ENCODE results near the gene JARID2.
"Not testable (repeated sequence)": the region's sequence is repeated elsewhere in the genome, so short reads cannot be mapped to it uniquely, and the experiment has no call there.

Gene JARID2

GRCh38 chr6:15308435-15309213, 62.8 kb downstream of the JARID2 start:
- no peak for DNase-seq (ENCODE audit: low spot score)
- no peak for FAIRE-seq

DNA sequence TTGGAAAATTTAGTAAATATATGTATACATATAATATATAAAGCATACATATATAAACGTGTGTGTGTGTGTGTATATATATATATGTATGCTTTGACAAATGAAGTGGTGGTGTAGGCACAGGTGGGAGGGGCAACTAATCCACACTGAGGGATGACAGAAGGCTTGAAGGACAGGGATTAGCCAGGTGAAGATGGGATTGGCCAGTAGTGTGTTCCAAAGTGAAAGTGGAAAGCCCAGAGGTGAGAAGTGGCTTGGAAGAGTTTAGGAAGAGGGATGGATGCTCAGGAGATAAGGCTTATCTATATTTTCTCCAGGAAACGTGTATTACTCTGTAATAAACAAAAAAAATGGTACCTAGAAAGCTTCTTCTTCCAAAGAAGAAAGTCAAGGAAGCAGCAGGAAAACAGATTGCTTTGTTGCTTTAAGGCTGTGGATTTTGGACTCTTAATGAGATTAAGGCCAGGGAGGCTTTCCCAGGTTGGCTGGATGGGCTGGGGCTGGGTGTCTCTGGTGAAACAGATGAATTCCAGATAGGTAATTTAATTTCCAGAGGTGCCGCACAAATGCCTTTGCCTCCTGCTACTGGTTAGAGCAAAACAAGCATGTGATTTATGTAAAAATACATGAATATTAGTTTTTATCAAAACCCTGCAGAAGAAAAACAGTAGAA, 63.9 kb downstream of the JARID2 start:
- FAIRE-seq (no peak), DNase-seq (ENCODE audit: low spot score) (no peak)

DNA sequence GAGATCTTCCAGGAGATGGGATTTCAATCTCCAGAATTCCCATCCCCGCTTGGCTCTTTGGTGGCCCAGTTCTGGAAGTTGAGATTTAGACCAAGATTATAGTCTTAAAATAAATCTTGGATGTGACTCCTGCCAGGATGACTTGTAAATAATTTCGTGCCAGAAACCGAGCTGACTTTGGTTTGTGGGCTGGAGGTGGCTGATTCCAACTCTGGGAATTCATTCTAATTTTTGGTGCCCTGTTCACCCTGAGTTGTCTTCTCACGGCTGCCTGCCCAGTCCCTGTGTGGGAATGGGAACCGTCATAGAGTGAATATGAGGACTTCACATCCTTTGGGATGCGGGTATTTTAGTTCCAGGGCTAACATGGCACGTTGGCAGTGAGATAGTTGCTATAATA, 64.8 kb downstream of the JARID2 start:
- DNase-seq (ENCODE audit: low spot score) (no peak), FAIRE-seq (no peak)

DNA sequence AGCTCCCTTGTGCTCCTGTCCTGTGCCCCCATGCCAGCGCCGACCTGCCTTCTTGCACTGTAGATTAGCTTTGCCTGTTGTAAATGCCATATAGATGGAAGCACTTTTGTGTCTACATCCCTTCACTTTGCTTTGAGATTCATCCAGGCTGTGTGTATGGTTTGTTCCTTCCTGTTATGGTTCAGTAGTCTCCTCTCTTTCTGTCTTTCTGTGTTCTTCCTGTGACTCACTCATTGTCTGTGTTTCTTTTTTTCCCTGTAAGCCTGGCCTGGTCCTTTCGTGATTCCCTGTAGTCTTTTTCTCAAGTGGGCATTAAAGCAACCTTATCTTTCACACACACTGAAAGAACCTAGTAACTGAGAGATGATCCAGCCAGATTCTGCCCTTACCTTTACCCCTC, 66.6 kb downstream of the JARID2 start:
- no peak for FAIRE-seq
- no peak for DNase-seq (ENCODE audit: low spot score)

DNA sequence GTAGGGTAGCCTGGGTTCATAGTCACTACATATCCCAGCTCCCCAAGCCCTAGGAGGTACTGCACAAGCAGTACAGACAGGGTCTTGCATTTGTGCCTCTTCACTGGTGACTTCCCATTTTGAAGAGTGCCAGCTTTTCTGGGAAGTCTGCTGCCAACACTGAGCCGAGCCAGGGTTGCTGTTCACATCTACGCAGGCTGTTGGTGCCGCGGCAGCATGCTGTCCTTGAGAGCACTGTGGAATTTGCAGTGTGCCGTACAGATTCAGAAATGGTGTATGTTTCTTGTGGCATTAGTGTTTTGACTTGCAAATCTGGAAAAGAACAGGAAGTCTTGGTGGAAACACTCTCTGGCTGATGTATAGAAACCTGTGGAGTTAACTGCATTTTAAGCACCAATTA, 67.5 kb downstream of the JARID2 start:
- FAIRE-seq (no peak), DNase-seq (ENCODE audit: low spot score) (no peak)

GRCh38 chr6:15316754-15317153, 70.9 kb downstream of the JARID2 start:
- DNase-seq (ENCODE audit: low spot score) (no peak), FAIRE-seq (no peak)

GRCh38 chr6:15317251-15317650, 71.4 kb downstream of the JARID2 start:
- DNase-seq (ENCODE audit: low spot score) (no peak), FAIRE-seq (no peak)

- FAIRE-seq (no peak), DNase-seq (ENCODE audit: low spot score) (no peak)
Observed at GRCh38 chr6:15317934-15318902, 72.3 kb downstream of the JARID2 start.

DNA sequence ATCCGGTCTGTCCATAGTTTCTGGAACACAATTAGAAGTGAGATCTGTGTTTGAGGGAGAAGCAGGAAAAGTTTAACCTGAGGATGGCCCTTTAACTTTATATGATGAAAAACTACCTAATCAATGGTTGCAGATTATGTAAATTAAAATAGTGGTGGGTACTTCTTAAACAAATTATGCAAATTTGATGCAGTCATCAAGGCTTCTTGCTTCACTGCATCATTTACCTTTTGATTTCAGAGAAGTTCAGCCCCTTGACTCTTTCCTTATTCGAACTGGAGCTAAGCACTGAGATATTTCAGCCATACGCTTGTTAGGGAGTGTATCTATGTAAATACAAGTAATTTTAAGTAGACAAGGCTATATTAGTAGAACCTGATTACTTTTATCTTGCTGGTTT, 73.8 kb downstream of the JARID2 start:
- no peak for FAIRE-seq
- DNase-seq (ENCODE audit: low spot score), result no peak

DNA sequence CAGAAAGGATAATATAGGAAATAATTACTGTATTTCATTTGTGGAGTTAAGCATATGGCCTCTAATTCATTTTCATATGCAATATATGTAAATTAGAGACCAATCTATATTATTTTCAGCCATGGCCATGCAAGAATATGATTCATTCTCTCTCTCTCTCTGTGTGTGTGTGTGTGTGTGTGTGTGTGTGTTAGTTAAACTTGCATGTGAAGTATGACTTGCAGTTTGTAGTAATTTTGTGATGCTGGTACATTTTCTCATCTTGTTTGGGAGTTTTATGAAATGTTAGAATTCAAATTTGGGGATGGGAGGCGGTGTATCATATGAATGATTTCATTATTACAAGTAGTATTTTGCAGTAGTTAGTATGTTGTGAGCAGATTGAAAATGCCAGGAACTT, 74.8 kb downstream of the JARID2 start:
- FAIRE-seq (no peak), DNase-seq (ENCODE audit: low spot score) (no peak)

DNA sequence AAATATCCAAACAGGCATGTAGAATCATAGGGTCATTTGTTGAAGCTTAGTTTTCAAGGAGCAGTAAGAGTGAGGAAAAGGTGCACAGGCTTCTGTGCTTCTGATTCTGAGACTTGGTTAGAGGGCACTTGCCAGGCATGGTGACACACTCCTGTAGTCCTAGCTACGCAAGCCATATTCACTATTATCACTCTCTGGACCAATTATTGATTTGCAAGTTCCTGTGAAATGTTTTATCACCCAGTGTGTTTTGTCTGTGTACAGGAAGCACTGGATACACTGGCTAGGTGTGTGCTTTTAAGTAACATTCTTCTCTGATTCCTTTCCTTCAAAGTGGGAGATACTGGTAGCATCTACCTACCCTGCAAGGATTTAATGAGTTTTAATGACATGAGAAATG, 76.3 kb downstream of the JARID2 start:
- no peak for FAIRE-seq
- DNase-seq (ENCODE audit: low spot score), result no peak

DNA sequence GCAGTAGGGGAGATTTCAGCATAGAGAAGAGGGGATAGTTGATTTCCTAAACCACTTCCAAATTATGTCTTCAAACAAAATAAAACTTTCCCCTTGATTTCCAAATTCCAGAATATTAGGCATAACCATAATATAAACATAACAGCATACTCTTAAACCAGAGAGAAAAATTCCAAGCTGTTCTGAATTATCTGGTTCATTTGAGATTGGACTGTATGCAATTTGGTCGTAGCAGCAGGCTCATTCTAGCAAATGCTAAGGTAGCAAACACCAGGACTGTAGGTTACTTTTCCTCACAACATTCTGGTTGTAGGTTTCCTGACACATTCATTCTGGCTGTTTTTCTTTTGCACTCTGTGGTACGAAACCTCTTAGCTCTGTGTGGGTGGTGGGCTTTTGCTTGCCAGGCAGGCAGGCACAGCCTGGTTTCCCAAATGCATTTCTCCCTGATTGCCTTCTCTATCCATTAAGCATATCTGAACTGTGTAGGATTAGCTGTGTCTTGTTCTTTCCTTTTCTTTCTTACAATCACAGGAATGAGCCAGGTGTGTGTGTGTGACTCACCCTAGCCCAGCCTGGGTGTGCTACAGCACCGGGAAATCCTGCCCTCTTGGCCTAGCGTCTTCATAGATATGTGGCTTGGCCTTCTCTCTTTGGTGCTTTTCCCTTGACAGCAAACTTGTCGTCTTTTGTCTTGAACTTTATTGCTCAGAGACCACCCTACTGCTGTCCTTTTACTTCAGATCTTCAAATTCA, 77.1 kb downstream of the JARID2 start:
- peak; percentile 56 for DNase-seq (ENCODE audit: low spot score)
- no peak for FAIRE-seq

DNA sequence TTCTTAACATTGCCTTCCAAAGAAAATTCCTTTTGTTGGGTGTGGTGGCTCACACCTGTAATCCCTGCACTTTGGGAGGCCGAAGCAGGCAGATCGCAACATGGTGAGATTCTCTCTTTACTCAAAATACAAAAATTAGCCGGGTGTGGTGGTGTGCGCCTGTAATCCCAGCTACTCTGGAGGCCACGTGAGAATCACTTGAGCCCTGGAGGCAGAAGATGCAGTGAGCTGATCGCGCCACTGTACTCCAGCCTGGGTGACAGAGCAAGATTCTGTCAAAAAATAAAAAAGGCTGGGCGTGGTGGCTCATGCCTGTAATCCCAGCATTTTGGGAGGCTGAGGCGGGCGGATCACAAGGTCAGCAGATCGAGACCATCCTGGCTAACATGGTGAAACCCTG, 77.7 kb downstream of the JARID2 start:
- DNase-seq (ENCODE audit: low spot score); FAIRE-seq: not testable (repeated sequence)

GRCh38 chr6:15324427-15324985, 78.6 kb downstream of the JARID2 start:
- no peak for DNase-seq (ENCODE audit: low spot score)
- no peak for FAIRE-seq

GRCh38 chr6:15325540-15325955, 79.7 kb downstream of the JARID2 start:
- FAIRE-seq, result no peak
- no peak for DNase-seq (ENCODE audit: low spot score)

DNA sequence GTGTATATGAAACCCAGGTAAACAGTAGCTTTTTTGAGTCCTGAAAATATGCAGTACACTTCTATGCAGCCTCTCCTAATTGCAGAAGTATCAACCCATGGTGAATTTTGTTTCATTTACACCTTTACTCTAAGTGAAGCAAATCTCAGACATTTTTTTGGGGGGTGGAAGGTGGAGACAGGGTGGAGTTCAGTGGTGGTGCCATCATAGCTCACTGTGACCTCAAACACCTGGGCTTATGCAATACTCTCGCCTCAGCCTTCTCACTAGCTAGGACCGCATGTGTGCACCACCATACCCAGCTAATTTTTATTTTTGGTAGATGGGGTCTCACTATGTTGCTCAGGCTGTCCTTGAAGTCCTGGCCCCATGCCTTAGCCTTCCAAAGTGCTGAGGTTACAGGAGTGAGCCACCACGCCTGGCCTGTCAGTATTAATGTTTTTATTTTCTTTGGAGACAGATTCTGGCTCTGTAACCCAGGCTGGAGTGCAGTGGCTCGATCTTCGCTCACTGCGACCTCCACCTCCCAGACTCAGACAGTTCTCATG, 80.3 kb downstream of the JARID2 start:
- no peak for DNase-seq (ENCODE audit: low spot score)
- no peak for FAIRE-seq

GRCh38 chr6:15327271-15327670, 81.4 kb downstream of the JARID2 start:
- DNase-seq (ENCODE audit: low spot score) (no peak), FAIRE-seq (no peak)

DNA sequence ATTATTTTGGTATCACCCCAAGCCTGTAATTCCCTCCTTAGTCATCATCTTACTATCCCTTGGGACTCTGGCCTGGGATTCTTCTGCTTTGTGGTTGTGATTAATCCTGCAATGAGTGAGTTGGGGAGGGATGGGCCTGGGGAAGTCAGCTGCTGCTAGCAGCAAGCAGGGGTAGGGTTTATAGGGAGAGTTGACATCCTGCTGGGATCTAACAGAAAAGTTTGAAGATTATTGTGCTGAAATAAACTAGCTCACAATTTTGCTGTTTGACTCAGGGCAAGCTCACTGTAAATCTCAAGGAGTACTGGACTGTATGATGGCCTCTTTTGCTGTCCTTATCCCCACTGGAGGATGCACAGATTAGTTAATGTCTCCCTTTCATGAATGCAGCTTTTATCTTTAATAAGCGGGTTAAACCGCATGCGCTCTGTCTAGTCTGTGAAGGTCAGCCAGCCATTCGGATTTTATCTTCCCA, 83.4 kb downstream of the JARID2 start:
- FAIRE-seq (no peak), DNase-seq (ENCODE audit: low spot score) (peak; percentile 78)

GRCh38 chr6:15330174-15330944, 84.5 kb downstream of the JARID2 start:
- no peak for FAIRE-seq
- DNase-seq (ENCODE audit: low spot score), result no peak

GRCh38 chr6:15331143-15331542, 85.3 kb downstream of the JARID2 start:
- DNase-seq (ENCODE audit: low spot score), result no peak
- FAIRE-seq, result no peak

Measured in urothelium cell line (cell line).